Epidermal melanocyte (primary cell): ENCODE results near the gene PHLDA3.

Experiments used
- DNase-seq: peaks from one replicate; pipeline ENCODE4 v3.0.0; 2011; ENCODE audit warnings: low spot score; ENCODE audit not compliant: insufficient read length

Gene PHLDA3

DNA sequence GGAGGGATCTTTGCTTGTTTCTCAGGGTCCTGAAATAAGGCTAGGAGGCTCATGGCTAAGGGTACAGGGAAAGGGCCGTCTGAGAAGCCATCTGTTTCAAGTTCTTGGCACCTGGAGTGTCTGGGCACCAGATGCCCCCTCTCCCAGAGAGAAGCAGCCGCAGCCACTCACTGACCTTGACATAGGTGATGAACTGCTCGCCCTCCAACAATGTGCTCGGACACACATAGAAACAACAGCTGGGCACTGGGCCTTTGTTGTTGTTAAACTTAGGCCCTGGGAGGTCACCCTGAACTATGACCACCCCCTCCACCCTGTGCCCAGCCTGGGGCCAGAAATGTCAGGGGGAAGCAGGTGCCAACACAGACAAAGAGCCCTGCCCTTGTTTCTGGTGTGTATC lies 38.2 kb downstream of the PHLDA3 start:
- DNase-seq: no peak

DNA sequence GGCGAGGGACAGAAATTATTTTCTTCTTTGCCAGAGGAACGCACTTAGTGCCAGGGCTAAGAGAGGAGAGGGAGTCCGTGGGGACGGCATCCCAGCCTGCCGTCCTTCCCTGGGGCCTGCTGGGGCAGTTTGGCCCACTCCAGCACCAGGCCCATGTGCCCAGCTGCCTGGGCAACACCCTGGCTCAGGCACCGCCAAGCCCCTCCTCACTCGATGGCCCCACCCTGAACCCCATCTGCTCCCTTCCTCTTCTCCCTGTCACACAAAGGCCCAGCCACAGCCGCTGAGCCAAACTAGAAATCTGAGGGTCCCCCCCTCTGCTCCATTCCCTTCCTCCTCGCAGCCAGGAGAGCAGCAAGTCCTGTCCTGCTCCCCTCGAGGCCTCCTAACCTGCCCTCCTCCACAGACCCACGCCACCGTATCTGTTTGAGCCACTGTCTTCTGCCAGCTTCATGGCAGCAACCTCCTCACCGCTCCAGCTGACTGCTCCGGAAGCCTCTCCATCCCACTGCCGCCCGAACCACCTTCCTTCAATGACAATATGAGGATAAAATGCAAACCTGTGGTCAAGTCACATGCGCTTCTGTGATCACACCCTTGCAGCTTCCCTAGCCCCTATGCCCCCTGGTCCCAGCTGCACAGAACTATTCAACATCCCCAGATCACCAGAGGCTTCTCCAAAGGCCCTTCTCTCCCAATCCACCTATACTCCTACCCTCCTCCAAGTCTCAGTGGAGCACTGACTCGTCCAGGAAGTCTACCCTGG lies 39.1 kb downstream of the PHLDA3 start:
- DNase-seq: no peak

DNA sequence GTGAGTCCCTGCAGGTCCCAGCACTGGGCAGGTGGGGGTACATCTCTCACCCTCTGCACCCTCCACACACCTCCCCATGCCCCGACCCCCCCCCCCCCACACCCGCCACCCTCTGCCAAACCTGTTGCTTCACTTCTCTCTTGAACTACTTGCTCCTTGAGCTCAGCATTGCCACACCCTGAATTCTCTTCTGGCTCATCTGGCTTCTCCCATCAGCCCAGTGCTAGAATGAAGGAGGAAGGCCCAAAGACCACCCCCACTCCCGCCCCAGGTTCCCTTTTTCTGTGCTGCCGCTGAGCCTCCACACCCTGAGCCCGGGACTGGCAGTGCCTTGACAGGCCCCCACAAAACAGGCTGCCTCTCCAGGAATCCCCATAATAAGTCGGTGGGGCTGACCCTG lies 41.0 kb downstream of the PHLDA3 start:
- DNase-seq: no peak

DNA sequence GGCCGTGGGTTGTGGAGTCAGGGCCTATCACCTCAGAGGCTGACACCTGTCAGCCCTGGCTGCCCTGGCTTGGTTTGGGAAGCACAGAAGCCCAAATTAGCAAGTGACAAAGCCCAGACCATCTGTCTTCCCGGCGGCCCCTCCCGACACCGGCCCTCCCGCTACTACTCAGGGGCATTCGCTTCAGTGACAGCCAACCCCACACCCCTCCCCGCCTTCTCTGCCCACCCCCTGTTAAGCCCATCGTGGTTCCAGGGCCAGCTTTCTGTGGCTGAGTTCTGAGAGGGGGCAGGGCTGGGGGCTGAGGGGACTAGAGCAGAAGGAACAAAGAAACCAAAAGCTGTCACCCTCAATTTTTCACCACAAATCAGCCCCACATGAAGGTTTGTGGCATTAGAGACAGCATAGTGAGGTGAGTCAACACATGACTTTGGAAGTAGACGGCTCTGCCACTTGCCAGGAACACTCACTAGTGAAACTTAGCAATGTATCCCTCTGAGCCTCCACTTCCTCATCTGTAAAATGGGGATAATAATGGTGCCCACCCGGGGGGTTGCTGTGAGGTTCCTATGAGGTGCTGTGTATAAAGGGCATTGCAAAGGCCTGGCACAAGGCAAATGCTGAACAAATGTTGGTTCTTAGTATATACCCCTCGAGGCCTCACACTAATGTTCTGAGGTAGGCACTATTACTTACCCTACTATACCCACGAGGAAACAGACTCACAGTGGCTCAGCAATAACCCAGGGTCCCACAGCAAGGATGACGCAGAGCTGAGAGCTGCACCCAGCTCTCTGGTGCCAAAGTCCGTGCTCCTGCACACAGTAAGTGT lies 42.3 kb downstream of the PHLDA3 start:
- no peak for DNase-seq

DNA sequence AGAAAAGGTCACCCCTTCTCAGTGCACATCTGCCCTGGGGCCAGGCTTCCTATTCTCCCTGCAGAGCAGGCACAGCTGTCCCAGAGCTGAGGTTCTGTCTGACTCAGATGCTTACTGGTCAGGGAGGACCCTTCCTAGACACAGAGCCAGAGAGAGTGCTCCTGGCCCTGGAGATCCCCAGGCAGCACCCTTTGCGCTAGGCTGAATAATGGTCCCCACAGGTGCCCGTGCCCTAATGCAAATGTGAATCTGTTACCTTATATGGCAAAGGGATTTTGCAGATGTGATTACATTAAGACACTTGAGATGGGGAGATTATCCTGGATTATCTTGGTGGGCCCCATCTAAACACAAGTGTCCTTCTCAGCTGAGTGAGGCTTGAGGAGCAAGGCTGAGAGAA lies 44.8 kb downstream of the PHLDA3 start:
- DNase-seq: no peak

DNA sequence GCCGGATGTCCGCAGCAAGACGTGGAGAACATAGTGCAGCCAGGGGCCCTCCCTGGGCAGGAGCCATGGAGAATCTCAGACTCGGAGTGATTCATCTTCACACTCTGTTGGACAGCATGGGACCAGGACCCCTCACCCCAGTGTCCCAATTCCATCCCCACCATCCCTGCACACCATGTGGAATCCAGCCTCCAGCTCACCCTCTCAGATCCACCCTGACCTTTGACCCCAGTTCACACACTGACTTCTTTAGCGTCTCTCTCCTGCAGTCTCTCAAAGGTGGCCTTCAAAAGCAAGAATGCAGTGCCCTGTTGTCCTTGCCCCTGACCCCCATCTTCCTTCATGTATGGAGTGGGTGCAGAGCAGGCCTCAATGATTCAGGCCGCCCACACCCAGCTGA lies 45.3 kb downstream of the PHLDA3 start:
- DNase-seq: no peak

DNA sequence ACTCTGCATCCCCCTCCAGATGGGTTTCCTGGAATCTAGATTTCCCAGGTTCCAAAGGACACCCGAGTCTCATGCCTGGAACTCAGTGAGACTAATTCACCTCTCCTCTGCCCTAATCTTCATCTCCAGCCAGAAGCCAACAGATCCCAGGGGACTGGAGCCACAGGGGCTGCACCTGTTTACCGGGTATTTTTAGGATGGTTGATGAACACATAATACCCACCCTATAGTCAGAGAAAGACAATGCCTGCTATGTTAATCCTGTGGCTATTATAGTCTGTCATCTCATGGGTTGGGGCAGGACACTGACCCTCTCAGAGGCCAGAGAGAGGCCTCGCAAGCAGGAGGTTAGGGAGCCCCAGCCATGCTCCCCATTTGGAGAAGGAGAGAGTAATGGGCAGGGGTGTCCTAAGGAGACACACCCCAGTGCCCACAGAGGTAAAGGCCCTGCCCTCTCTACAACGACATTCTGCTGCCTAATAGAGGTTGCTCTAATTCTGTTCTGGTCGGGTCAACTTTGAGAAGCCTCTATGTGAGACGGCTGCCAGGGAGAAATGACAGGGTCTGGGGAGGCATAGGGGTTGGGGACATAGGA lies 46.5 kb downstream of the PHLDA3 start:
- DNase-seq: no peak

DNA sequence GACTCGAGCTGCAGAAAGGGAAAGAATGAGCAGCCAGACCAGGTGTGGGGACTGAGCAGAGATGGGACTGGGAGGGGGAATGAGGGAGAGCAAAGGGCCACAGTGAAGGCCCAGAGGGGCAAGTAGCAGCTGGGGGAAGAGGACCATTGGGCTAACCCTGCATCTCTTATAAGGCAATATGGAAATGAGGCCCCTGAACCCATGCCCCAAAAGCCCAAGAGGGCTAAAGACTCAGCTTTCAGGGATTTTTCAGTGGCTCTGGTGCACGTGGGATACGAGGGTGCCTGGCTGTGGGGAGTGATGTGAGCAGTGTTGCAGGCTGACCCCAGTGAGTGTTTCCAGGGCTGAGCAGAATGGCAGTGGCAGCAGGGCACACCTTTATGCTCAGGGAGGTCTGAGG lies 47.0 kb downstream of the PHLDA3 start:
- DNase-seq: no peak

DNA sequence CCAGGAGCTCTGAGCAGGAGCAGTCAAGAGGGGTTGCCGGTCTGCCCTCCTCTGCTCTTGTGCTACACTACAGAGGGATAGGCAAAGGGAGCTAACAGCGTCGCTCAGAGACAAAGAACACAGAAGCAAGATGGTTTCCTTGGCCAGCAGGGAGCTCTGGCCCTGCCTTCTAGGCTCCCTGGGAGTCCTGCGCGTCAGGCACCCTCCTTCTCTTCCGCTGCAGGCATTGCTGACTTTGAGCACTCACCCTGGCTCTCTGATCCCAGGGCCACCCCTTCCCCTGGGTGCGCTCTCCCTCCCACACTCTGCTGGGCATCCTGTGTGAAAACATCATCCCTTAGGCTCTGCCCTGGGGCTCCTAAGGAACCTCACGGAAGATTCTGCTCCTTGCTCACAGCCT lies 47.9 kb downstream of the PHLDA3 start:
- DNase-seq: no peak

DNA sequence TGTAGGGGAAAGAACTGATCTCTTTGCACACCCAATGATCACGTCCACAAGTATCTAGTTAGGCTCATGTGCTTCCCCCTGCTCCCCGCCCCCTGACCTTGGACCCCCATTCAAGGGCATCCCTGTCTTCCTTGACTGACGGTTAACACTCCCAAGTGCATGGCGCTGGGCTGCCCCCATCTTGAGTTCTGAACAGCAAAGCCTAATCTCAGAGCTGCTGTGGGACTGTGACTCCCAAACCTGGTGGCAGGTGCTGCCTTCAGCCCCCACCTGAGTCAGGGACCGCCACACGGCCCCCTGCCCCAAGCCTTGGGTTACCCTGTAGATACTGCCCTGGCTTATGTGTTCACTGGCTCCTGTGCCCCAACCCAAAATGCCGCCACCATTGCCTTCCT lies 48.4 kb downstream of the PHLDA3 start:
- DNase-seq: no peak

DNA sequence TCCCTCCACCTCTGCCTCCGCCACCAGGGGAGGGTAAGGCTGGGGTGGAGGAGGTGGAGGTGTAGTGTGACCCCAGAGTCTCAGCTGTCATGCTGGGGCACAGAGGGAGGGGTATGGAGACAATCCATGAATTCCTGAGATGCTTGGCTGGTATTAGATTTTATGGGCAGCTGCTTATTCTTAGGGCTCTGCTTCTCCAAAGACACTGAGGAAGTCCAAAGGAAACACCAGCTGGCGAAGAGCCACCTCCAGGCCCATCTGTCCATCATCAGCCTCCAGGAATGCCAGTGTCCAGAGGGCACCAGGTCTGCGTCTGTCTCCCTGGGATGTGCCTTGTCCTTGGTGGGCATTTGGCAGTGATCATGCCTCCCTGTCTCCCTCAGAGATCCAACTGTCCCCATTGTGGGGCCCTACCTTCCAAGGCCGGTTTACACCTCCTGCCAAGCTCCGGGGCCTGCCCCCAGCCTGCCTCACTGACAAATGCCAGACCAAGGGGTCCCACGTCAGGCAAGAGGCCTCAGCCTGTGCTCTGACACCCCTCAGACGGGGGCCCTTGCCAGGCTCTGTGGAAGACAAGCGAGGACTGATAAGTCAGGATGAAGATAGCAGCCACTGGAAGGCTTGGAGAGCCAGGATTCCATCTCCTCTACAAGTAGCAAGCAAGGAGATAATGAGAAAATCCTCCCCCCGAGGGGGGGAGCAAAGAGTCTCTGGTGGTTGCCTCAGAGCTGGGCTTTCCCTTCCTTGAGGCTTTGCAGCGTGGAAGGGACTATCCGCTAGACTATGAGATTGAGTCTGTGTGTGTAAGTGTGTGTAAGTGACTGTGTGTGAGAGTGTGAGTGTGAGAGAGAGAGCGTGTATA lies 49.0 kb downstream of the PHLDA3 start:
- DNase-seq: no peak

DNA sequence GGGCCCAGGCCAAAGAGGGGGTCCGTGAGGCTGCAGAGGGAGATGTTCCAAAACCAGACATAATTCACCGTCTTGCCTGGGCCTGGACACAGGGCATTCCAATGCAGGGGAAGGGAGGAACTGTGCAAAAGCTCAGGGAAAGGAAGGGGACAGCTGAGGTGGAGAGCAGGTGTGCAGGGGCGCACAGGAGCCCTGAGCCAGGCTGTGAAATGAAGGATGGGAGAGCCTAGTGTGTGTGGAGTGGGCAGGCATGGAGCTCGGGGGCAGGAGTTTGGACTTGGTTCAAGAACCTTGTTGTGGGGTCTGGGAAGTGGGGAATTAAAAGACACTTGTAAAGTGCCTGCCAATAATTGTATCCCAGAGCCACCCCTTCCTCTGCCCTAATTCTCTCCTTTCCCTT lies 49.7 kb downstream of the PHLDA3 start:
- no peak for DNase-seq

DNA sequence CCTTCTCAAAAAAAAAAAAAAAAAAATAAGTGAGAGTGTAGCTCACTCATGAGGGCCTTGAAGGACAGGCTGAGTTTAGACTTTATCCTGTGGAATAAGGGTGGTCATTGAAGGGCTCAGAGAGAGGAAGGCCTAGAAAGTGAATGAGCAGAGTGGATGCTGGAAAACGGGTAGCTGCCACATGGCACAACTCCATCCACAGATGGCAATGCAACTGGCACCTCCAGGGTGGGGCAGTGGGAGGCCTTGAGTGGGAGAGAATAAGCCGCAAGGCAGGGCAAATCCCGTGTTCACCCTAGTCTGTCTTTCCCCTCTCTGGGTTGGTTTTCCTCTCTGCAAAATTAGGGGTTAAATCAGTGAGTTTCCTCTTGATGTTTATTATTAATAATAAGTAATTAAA lies 50.5 kb downstream of the PHLDA3 start:
- DNase-seq: no peak
